Gastrocnemius medialis (tissue), 4 donors: Measurements from ENCODE around the gene ADARB2.

ENCODE experiments used
- CTCF ChIP-seq, 5 experiments: fragments of 450-650 bp in 3 of 5; fragments of 200-600 bp in 2 of 5; sonication (generic) in 2 of 5; IDR thresholded peaks in 4 of 5; conservative IDR thresholded peaks in 1 of 5; 1 replicate in 4 of 5; 2 replicates in 1 of 5; pipeline ENCODE4 v1.5.1; 2016 to 2019; ENCODE audit warnings: antibody characterized with exemption in 5 of 5, mild to moderate bottlenecking in 3 of 5, moderate library complexity in 3 of 5
- POLR2A ChIP-seq, 2 donors: fragments of 450-650 bp; IDR thresholded peaks; one replicate each; pipeline ENCODE4 v1.6.1; 2017; ENCODE audit warnings: antibody characterized with exemption in 2 of 2, mild to moderate bottlenecking in 2 of 2, moderate library complexity in 2 of 2

- TF ChIP-seq CTCF (IDR thresholded peaks at IDR 0.05 in 4 of 5, conservative IDR thresholded peaks at IDR 0.05 in 1 of 5) (no peak), POLR2A (IDR thresholded peaks at IDR 0.05) (no peak)
Measured at GRCh38 chr10:1199345-1199673, 538.0 kb downstream of the ADARB2 start.
